PC-9 (cell line): ENCODE results near the gene MYH15. TPM values are rescaled to one million over a fixed set of nuclear protein-coding genes. Genes with fewer than 3 reads are reported as not detected.

Experiments
- BruUV-seq: library from RNA; stranded (reverse); fragments of 400-500 nt; replicated peaks from 2 replicates; lab custom pipeline; 2021; lab: Mats Ljungman, UMichigan
- CTCF ChIA-PET: fragments of 300-600 bp; sonication (Branson Sonifier 250); formaldehyde crosslinking; loops from one replicate; lab custom pipeline; 2022; ENCODE audit warnings: antibody characterized with exemption; lab: Charles Lee
- POLR2A ChIA-PET: fragments of 300-600 bp; sonication (Branson Sonifier 250); formaldehyde crosslinking; loops from one replicate; lab custom pipeline; 2022; ENCODE audit warnings: antibody characterized with exemption; ENCODE audit not compliant: unreplicated experiment; lab: Charles Lee
- DNase-seq, 2 experiments: peaks; one replicate each; pipeline versions ENCODE4 v3.0.0 to v3.0.0-alpha.2; 2015 to 2022; ENCODE audit warnings: mixed read lengths in 1 of 2
- H2AFZ ChIP-seq: fragments of 200-600 bp; sonication (generic); 2 replicates; pipeline ENCODE4 v1.8.1; 2017; ENCODE audit warnings: antibody characterized with exemption
- H3F3A ChIP-seq: fragments of 200-600 bp; sonication (generic); 2 replicates; pipeline ENCODE4 v1.8.1; 2017; ENCODE audit warnings: antibody characterized with exemption, mild to moderate bottlenecking, low read depth; ENCODE audit not compliant: insufficient read depth
- H3K27ac ChIP-seq: fragments of 200-600 bp; sonication (generic); 2 replicates; pipeline ENCODE4 v1.6.1; 2016; ENCODE audit warnings: mixed run types
- H3K27me3 ChIP-seq: fragments of 200-600 bp; sonication (generic); 2 replicates; pipeline ENCODE4 v1.6.1; 2016; ENCODE audit warnings: low read depth, mixed run types; ENCODE audit not compliant: insufficient read depth
- H3K36me3 ChIP-seq: fragments of 200-600 bp; sonication (generic); 2 replicates; pipeline ENCODE4 v1.6.1; 2016; ENCODE audit warnings: low read depth, mixed run types
- H3K4me1 ChIP-seq: fragments of 200-600 bp; sonication (generic); replicated peaks from 2 replicates; pipeline ENCODE4 v1.6.1; 2016; ENCODE audit warnings: mixed run types; ENCODE audit not compliant: insufficient read depth
- H3K4me2 ChIP-seq: fragments of 200-600 bp; sonication (generic); 2 replicates; pipeline ENCODE4 v1.6.1; 2017; ENCODE audit warnings: mixed run types
- H3K4me3 ChIP-seq: fragments of 200-600 bp; sonication (generic); 2 replicates; pipeline ENCODE4 v1.6.1; 2016; ENCODE audit warnings: mixed run types
- H3K79me2 ChIP-seq: fragments of 200-600 bp; sonication (generic); 2 replicates; pipeline ENCODE4 v1.6.1; 2017; ENCODE audit warnings: low read depth, mixed run types
- H3K9me2 ChIP-seq: fragments of 200-600 bp; sonication (generic); 2 replicates; pipeline ENCODE4 v1.8.1; 2017; ENCODE audit warnings: mild to moderate bottlenecking; ENCODE audit not compliant: insufficient read depth
- H3K9me3 ChIP-seq: fragments of 200-600 bp; sonication (generic); 2 replicates; pipeline ENCODE4 v1.8.1; 2016; ENCODE audit warnings: low read depth; ENCODE audit not compliant: insufficient read depth
- H4K20me1 ChIP-seq: fragments of 200-600 bp; sonication (generic); 2 replicates; pipeline ENCODE4 v1.8.1; 2017; ENCODE audit not compliant: insufficient read depth
- CTCF ChIP-seq: fragments of 200-600 bp; sonication (generic); conservative IDR thresholded peaks from 2 replicates; pipeline ENCODE4 v1.6.1; 2017; ENCODE audit warnings: mixed run types, antibody characterized with exemption, mild to moderate bottlenecking, moderate library complexity
- EZH2 ChIP-seq: fragments of 200-600 bp; sonication (generic); IDR thresholded peaks from 2 replicates; pipeline ENCODE4 v1.8.0; 2017; ENCODE audit warnings: antibody characterized with exemption, low read depth
- intact Hi-C: fragments of 100-400 bp; cut with micrococcal nuclease; formaldehyde crosslinking; loops from one replicate; pipeline ENCODE4 v1.10.0; 2022; ENCODE audit not compliant: unreplicated experiment
- total RNA-seq: library from RNA; stranded (reverse); gene quantifications from 2 replicates; pipeline ENCODE4 v1.2.3, GENCODE V29; 2021

MYH15 gene
- total RNA-seq, 1 experiment from 2014 or later, result 2.3 TPM

GRCh38 chr3:108442281-108442680 is 68.1 kb downstream of the MYH15 start:
- POLR2A ChIA-PET, result no interaction called here
- BruUV-seq, result no TSS peak
- peaks cover 6% of the 10 kb centered on the region; the same call in 1 of the 2 replicates for H3K9me3 ChIP-seq
- 0 out of 2 replicates have a peak, but pooled peaks cover 4% of the 10 kb centered on the region for H3K9me2 ChIP-seq
- no peaks in the 10 kb centered on the region for H4K20me1 ChIP-seq
- no peak overlapping the region for H3K27ac ChIP-seq
- intact Hi-C loops, result no loop called here
- no peaks in the 10 kb centered on the region for H3K79me2 ChIP-seq
- H2AFZ ChIP-seq, result no peak overlapping the region
- CTCF ChIA-PET, result interaction anchor here (0.7 kb wide), 1 partner anchor 669 kb away, joined by 4 read pairs; no protein-coding TSS in a partner anchor
- no peaks in the 10 kb centered on the region for H3K4me1 ChIP-seq
- H3K4me2 ChIP-seq, result no peak overlapping the region
- no peak overlapping the region for H3K4me3 ChIP-seq
- H3K36me3 ChIP-seq, result no peaks in the 10 kb centered on the region
- no peaks in the 10 kb centered on the region for H3F3A ChIP-seq
- DNase-seq, result no peak
- no peaks in the 10 kb centered on the region for H3K27me3 ChIP-seq
- TF ChIP-seq CTCF, result no peak

- no peaks in the 10 kb centered on the region for H3K79me2 ChIP-seq
- ChIA-PET POLR2A (no interaction called here), CTCF (no interaction called here)
- no peak overlapping the region for H3K27ac ChIP-seq
- TF ChIP-seq CTCF (no peak), EZH2 (no peak)
- no peak for DNase-seq
- H3K4me1 ChIP-seq, result no peaks in the 10 kb centered on the region
- no peaks in the 10 kb centered on the region for H3F3A ChIP-seq
- H2AFZ ChIP-seq, result no peak overlapping the region
- H3K4me3 ChIP-seq, result no peak overlapping the region
- H3K36me3 ChIP-seq, result no peaks in the 10 kb centered on the region
- no peaks in the 10 kb centered on the region for H4K20me1 ChIP-seq
- H3K9me3 ChIP-seq, result no peaks in the 10 kb centered on the region
- no peaks in the 10 kb centered on the region for H3K27me3 ChIP-seq
- 0 out of 2 replicates have a peak, but pooled peaks cover 4% of the 10 kb centered on the region for H3K9me2 ChIP-seq
- no peak overlapping the region for H3K4me2 ChIP-seq
- no TSS peak for BruUV-seq
- intact Hi-C loops, result no loop called here
Observed at GRCh38 chr3:108441518-108441917, 68.9 kb downstream of the MYH15 start.

GRCh38 chr3:108441071-108441507 is 69.3 kb downstream of the MYH15 start:
- intact Hi-C loops, result no loop called here
- Histone ChIP-seq H3K9me3 (no peaks in the 10 kb centered on the region), H3K36me3 (no peaks in the 10 kb centered on the region), H4K20me1 (no peaks in the 10 kb centered on the region), H3F3A (no peaks in the 10 kb centered on the region), H3K79me2 (no peaks in the 10 kb centered on the region), H3K27ac (no peak overlapping the region), H3K9me2 (0 out of 2 replicates have a peak, but pooled peaks cover 4% of the 10 kb centered on the region), H2AFZ (no peak overlapping the region), H3K4me1 (no peaks in the 10 kb centered on the region), H3K27me3 (no peaks in the 10 kb centered on the region), H3K4me2 (no peak overlapping the region), H3K4me3 (no peak overlapping the region)
- ChIA-PET POLR2A (no interaction called here), CTCF (no interaction called here)
- TF ChIP-seq CTCF (no peak), EZH2 (no peak)
- BruUV-seq, result no TSS peak
- DNase-seq, result no peak
